GM12878 (cell line): Measurements from ENCODE around the gene RESP18. TPM values are rescaled to one million over a fixed set of nuclear protein-coding genes. Genes with fewer than 3 reads are reported as not detected.

Source experiments
- BACH1 ChIP-seq: fragments of 450-650 bp; IDR thresholded peaks from 2 replicates; pipeline ENCODE4 v1.6.1; 2017; ENCODE audit warnings: mild to moderate bottlenecking, borderline replicate concordance
- ESRRA ChIP-seq: IDR thresholded peaks from 2 replicates; pipeline ENCODE4 v1.6.1; 2012; ENCODE audit warnings: mild to moderate bottlenecking, low read length, improper control_type of control experiment
- HDAC2 ChIP-seq: fragments of 200-600 bp; sonication (generic); IDR thresholded peaks from 2 replicates; pipeline ENCODE4 v1.6.1; 2017
- HDGF ChIP-seq: fragments of 450-650 bp; IDR thresholded peaks from 2 replicates; pipeline ENCODE4 v1.6.1; 2016; ENCODE audit warnings: antibody characterized with exemption
- MYC ChIP-seq: IDR thresholded peaks from 2 replicates; pipeline ENCODE4 v1.6.1; 2011; ENCODE audit warnings: mild to moderate bottlenecking, low read length, moderate library complexity, inconsistent platforms; ENCODE audit not compliant: insufficient read depth, insufficient replicate concordance, insufficient read length, severe bottlenecking
- POU2F2 ChIP-seq: IDR thresholded peaks from 3 replicates; pipeline ENCODE4 v1.6.1; 2011; ENCODE audit warnings: low read depth, mild to moderate bottlenecking, low read length, borderline replicate concordance
- RAD21 ChIP-seq: IDR thresholded peaks from 2 replicates; pipeline ENCODE4 v1.6.1; 2011; ENCODE audit warnings: mild to moderate bottlenecking, low read depth, low read length, moderate library complexity; ENCODE audit not compliant: insufficient read depth
- RBBP5 ChIP-seq: fragments of 200-600 bp; sonication (generic); conservative IDR thresholded peaks from 2 replicates; pipeline ENCODE4 v1.6.1; 2016
- SP1 ChIP-seq: IDR thresholded peaks from one replicate; pipeline ENCODE4 v1.6.1; 2011; ENCODE audit warnings: low read depth, low read length
- SPI1 ChIP-seq: IDR thresholded peaks from 2 replicates; pipeline ENCODE4 v1.6.1; 2011; ENCODE audit warnings: low read depth, mild to moderate bottlenecking, low read length, moderate library complexity, borderline replicate concordance; ENCODE audit not compliant: insufficient read depth
- SUZ12 ChIP-seq: fragments of 200-600 bp; sonication (generic); IDR thresholded peaks from one replicate; pipeline ENCODE4 v1.6.1; 2018; ENCODE audit warnings: antibody characterized with exemption, mild to moderate bottlenecking; ENCODE audit not compliant: unreplicated experiment
- WRNIP1 ChIP-seq: IDR thresholded peaks from 2 replicates; pipeline ENCODE4 v1.6.1; 2011; ENCODE audit warnings: low read depth, low read length, improper control_type of control experiment, borderline replicate concordance
- ZBED1 ChIP-seq: IDR thresholded peaks from 2 replicates; pipeline ENCODE4 v1.6.1; 2016; ENCODE audit warnings: borderline replicate concordance
- ZNF384 ChIP-seq: IDR thresholded peaks from 2 replicates; pipeline ENCODE4 v1.6.1; 2012; ENCODE audit warnings: low read depth, mild to moderate bottlenecking, low read length, improper control_type of control experiment, borderline replicate concordance
- polyA plus RNA-seq, 11 experiments: library from polyadenylated mRNA; depleted of rRNA in 4 of 11; unstranded in 6 of 11; stranded (reverse) in 5 of 11; fragments of >200 nt; fragmentation: Nextera tagmentation in 4 of 11; fragmentation: Illumina TruSeq in 1 of 11; extraction: Ambion mirVana in 4 of 11; extraction: Trizol in 1 of 11; gene quantifications; 1 replicate in 1 of 11; 2 replicates in 10 of 11; pipeline versions ENCODE4 v1.2.1 to v1.2.3, GENCODE V29; 2011 to 2016; ENCODE audit warnings: inconsistent platforms in 2 of 11, missing spikeins in 2 of 11, low read depth in 1 of 11
- total RNA-seq, 4 experiments: library from RNA; depleted of rRNA in 3 of 4; stranded (reverse); fragments of >200 nt in 3 of 4; fragmentation: Illumina TruSeq in 1 of 4; extraction: Trizol in 1 of 4; gene quantifications; 2 replicates each; pipeline versions ENCODE4 v1.2.1 to v1.2.3, GENCODE V29; 2013 to 2021
- TF ChIP-seq, protein P1 (sequence below): fragments of 150-350 bp; IDR thresholded peaks from 2 replicates; pipeline ENCODE4 v1.6.1; 2014; ENCODE audit warnings: mild to moderate bottlenecking, low read depth, low read length
- TF ChIP-seq, protein P2 (sequence below): IDR thresholded peaks from 2 replicates; pipeline ENCODE4 v1.6.1; 2011; ENCODE audit warnings: low read depth, low read length, improper control_type of control experiment, borderline replicate concordance
- TF ChIP-seq, protein P3 (sequence below): fragments of 150-350 bp; IDR thresholded peaks from 2 replicates; pipeline ENCODE4 v1.6.1; 2016; ENCODE audit warnings: low read depth, low read length
- TF ChIP-seq, protein P4 (sequence below): fragments of 450-650 bp; IDR thresholded peaks from 2 replicates; pipeline ENCODE4 v1.6.1; 2017; ENCODE audit warnings: antibody characterized with exemption, mild to moderate bottlenecking, moderate library complexity

Gene RESP18
- total and polyA plus RNA-seq, 10 of the 15 experiments (the other 5 are each of a cell fraction or from before 2014, with no cell fraction given) = not detected

DNA sequence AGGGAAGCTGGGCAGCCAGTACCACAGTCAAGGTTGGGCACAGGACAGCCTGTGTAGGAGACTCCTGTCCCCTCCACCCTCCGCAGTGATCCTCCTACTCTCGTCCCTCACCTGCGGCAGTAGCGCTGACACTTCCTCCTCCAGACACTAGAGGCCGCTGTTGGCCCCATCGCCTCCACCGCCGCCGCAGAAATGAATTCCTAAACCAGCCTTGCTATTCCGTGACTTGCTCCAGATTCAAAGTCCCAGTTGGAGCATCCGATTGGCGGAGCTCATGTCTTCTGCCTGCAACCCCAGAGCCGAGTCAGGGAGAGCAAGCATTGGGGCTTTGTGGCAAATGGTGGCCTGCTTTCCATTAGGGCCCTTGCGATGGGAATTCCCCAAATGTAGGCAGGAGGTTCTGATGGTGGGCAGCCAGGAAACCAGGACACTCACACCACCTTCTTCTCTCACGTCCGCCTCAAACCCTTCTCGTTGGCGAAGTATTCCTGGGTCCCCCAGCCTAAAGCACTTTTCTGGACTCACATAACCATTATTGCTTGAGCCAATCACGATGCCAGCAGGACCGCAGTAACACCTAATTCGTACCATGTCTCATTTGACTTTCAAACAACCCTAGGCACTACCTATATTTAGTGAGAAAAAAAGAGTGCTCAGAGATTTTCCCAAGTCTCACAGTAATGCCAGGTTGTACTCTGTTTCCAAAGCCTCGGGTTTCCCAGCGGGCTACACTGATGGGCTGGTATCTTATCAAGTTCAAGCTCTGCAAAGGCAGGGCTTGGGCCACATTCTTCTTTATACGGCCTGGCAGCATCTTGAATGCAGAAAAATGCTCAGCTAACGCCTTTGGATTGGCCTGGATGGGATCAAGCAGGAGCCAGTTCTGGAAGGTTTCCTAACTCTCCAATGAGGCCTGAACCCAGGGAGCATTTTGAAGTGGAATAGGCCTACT is 54.6 kb downstream of the RESP18 start (continued):
- TF ChIP-seq WRNIP1 = no peak
- TF ChIP-seq, protein P1, sequence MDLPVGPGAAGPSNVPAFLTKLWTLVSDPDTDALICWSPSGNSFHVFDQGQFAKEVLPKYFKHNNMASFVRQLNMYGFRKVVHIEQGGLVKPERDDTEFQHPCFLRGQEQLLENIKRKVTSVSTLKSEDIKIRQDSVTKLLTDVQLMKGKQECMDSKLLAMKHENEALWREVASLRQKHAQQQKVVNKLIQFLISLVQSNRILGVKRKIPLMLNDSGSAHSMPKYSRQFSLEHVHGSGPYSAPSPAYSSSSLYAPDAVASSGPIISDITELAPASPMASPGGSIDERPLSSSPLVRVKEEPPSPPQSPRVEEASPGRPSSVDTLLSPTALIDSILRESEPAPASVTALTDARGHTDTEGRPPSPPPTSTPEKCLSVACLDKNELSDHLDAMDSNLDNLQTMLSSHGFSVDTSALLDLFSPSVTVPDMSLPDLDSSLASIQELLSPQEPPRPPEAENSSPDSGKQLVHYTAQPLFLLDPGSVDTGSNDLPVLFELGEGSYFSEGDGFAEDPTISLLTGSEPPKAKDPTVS = no peak
- peak; percentile 35; the same call in 1 of the 3 replicates for TF ChIP-seq POU2F2
- peak; percentile 85; the same call in 1 of the 2 replicates for TF ChIP-seq HDGF
- TF ChIP-seq, protein P2, sequence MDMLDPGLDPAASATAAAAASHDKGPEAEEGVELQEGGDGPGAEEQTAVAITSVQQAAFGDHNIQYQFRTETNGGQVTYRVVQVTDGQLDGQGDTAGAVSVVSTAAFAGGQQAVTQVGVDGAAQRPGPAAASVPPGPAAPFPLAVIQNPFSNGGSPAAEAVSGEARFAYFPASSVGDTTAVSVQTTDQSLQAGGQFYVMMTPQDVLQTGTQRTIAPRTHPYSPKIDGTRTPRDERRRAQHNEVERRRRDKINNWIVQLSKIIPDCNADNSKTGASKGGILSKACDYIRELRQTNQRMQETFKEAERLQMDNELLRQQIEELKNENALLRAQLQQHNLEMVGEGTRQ = no peak
- TF ChIP-seq RAD21 = peak; percentile 57
- TF ChIP-seq ZNF384 = peak; percentile 7; the same call in 1 of the 2 replicates
- TF ChIP-seq, protein P3, sequence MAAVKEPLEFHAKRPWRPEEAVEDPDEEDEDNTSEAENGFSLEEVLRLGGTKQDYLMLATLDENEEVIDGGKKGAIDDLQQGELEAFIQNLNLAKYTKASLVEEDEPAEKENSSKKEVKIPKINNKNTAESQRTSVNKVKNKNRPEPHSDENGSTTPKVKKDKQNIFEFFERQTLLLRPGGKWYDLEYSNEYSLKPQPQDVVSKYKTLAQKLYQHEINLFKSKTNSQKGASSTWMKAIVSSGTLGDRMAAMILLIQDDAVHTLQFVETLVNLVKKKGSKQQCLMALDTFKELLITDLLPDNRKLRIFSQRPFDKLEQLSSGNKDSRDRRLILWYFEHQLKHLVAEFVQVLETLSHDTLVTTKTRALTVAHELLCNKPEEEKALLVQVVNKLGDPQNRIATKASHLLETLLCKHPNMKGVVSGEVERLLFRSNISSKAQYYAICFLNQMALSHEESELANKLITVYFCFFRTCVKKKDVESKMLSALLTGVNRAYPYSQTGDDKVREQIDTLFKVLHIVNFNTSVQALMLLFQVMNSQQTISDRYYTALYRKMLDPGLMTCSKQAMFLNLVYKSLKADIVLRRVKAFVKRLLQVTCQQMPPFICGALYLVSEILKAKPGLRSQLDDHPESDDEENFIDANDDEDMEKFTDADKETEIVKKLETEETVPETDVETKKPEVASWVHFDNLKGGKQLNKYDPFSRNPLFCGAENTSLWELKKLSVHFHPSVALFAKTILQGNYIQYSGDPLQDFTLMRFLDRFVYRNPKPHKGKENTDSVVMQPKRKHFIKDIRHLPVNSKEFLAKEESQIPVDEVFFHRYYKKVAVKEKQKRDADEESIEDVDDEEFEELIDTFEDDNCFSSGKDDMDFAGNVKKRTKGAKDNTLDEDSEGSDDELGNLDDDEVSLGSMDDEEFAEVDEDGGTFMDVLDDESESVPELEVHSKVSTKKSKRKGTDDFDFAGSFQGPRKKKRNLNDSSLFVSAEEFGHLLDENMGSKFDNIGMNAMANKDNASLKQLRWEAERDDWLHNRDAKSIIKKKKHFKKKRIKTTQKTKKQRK = no peak
- peak; percentile 38; the same call in 1 of the 2 replicates for TF ChIP-seq SPI1
- TF ChIP-seq SP1 = no peak
- TF ChIP-seq BACH1 = peak; percentile 8; the same call in 1 of the 2 replicates
- no peak for TF ChIP-seq RBBP5
- no peak for TF ChIP-seq SUZ12
- no peak for TF ChIP-seq ZBED1
- TF ChIP-seq ESRRA = peak; percentile 82; the same call in 1 of the 2 replicates
- TF ChIP-seq, protein P4, sequence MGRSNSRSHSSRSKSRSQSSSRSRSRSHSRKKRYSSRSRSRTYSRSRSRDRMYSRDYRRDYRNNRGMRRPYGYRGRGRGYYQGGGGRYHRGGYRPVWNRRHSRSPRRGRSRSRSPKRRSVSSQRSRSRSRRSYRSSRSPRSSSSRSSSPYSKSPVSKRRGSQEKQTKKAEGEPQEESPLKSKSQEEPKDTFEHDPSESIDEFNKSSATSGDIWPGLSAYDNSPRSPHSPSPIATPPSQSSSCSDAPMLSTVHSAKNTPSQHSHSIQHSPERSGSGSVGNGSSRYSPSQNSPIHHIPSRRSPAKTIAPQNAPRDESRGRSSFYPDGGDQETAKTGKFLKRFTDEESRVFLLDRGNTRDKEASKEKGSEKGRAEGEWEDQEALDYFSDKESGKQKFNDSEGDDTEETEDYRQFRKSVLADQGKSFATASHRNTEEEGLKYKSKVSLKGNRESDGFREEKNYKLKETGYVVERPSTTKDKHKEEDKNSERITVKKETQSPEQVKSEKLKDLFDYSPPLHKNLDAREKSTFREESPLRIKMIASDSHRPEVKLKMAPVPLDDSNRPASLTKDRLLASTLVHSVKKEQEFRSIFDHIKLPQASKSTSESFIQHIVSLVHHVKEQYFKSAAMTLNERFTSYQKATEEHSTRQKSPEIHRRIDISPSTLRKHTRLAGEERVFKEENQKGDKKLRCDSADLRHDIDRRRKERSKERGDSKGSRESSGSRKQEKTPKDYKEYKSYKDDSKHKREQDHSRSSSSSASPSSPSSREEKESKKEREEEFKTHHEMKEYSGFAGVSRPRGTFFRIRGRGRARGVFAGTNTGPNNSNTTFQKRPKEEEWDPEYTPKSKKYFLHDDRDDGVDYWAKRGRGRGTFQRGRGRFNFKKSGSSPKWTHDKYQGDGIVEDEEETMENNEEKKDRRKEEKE = no peak
- no peak for TF ChIP-seq HDAC2
- no peak for TF ChIP-seq MYC
